Stimulated activated naive CD8-positive, alpha-beta T cell treated with anti-CD3 and anti-CD28 coated beads, Interleukin-15, amount 100 ng/mL, for 72 hours (primary cell): ENCODE data around the gene AGPAT4.

ENCODE experiments used
- ATAC-seq: fragments of 150-1000 bp; cut with Tn5 transposase; 2 replicates; pipeline ENCODE4 v1.10.0; 2021; ENCODE audit warnings: mild to moderate bottlenecking, moderate library complexity
- DNase-seq, 2 donors: peaks; one replicate each; pipeline ENCODE4 v3.0.0; 2021 to 2022
- H3K27ac Mint-ChIP-seq, 2 donors: one replicate each; pipeline ENCODE4 v1.8.0; 2022; ENCODE audit warnings: mild to moderate bottlenecking in 2 of 2, mixed read lengths in 2 of 2, moderate library complexity in 2 of 2
- H3K27me3 Mint-ChIP-seq: one replicate; pipeline ENCODE4 v1.8.0; 2022; ENCODE audit warnings: mixed read lengths
- H3K4me1 Mint-ChIP-seq: one replicate; pipeline ENCODE4 v1.8.0; 2022; ENCODE audit warnings: mild to moderate bottlenecking, mixed read lengths
- H3K4me3 Mint-ChIP-seq, 2 donors: one replicate each; pipeline ENCODE4 v1.8.0; 2022; ENCODE audit warnings: mild to moderate bottlenecking in 2 of 2, mixed read lengths in 2 of 2, moderate library complexity in 1 of 2
- H3K9me3 Mint-ChIP-seq, 2 donors: one replicate each; pipeline ENCODE4 v1.8.0; 2022; ENCODE audit warnings: mixed read lengths in 2 of 2

The AGPAT4 gene

GRCh38 chr6:161163466-161164181 is 110.2 kb downstream of the AGPAT4 start:
- no peak for DNase-seq
- Mint-ChIP-seq H3K4me1 (no peaks in the 10 kb centered on the region), H3K27me3 (no peaks in the 10 kb centered on the region), H3K9me3 (no peaks in the 10 kb centered on the region), H3K27ac (no peak overlapping the region), H3K4me3 (no peak overlapping the region)
- no peak for ATAC-seq

GRCh38 chr6:161162722-161163121 is 111.1 kb downstream of the AGPAT4 start:
- no peaks in the 10 kb centered on the region for H3K4me1 Mint-ChIP-seq
- no peak overlapping the region for H3K27ac Mint-ChIP-seq
- no peak for DNase-seq
- ATAC-seq = no peak
- H3K27me3 Mint-ChIP-seq = no peaks in the 10 kb centered on the region
- no peak overlapping the region for H3K4me3 Mint-ChIP-seq
- peaks cover 0 to 4% of the 10 kb centered on the region in 2 donors for H3K9me3 Mint-ChIP-seq

DNA sequence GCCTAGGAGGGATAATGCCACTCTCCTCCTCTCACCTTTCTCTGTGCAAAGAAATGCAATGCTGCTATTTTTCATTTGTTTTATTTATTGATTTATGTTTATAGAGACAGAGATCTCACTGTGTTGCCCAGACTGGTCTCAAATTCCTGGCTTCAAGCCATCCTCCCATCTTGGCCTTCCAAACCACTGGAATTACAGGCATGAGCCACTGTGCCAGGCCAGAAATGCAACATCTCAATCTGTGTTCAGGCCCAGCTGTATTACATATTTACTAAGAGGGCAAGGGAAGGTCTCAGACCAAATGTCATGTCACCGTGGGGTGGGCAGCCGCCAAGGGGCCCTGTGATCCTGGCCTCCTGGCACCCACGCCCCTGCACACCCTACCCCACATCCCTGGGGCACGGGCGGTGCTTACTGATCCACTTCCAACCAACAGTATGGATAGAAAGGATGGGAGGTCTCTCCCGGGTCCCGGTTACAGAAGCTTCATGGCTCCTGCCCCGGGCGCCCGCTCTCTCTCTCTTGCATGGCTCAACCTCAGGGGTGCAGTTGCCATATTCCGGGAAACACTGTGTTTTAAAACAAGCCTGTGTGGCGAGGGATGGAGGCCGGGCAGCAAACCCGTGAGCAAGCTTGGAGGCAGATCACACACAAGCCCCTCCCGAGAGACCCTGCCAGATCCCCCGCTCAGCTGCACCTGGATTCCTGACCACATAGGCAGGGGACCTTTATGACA is 111.8 kb downstream of the AGPAT4 start:
- DNase-seq (no peak), ATAC-seq (peak; percentile 33)
- Mint-ChIP-seq H3K4me1 (no peaks in the 10 kb centered on the region), H3K4me3 (no peak overlapping the region), H3K27me3 (no peaks in the 10 kb centered on the region), H3K27ac (peak overlapping the region in 1 of 2 donors; percentile 50), H3K9me3 (peaks cover 0 to 5% of the 10 kb centered on the region in 2 donors)

DNA sequence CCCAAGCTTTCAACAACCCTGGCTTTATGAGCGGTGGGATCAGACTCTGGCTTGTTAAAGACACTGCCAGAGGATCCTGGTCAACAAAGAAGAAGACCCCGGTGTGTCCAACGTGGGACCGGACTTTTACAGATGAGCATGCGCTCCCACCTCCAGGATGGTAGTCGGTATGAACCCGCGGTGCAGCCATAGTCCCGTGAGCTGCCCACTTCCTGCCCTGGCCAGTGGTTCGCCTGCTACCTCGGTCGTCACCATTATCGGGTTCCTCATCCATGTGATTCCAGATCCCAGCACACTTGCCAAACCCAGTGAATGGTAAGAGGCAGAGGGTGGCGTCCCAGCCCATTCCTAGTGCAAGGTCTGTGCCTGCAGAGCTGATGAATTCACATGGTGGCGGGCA is 112.7 kb downstream of the AGPAT4 start:
- Mint-ChIP-seq H3K9me3 (peaks cover 0 to 5% of the 10 kb centered on the region in 2 donors), H3K27me3 (no peaks in the 10 kb centered on the region), H3K27ac (no peak overlapping the region), H3K4me3 (no peak overlapping the region), H3K4me1 (no peaks in the 10 kb centered on the region)
- ATAC-seq = no peak
- no peak for DNase-seq

DNA sequence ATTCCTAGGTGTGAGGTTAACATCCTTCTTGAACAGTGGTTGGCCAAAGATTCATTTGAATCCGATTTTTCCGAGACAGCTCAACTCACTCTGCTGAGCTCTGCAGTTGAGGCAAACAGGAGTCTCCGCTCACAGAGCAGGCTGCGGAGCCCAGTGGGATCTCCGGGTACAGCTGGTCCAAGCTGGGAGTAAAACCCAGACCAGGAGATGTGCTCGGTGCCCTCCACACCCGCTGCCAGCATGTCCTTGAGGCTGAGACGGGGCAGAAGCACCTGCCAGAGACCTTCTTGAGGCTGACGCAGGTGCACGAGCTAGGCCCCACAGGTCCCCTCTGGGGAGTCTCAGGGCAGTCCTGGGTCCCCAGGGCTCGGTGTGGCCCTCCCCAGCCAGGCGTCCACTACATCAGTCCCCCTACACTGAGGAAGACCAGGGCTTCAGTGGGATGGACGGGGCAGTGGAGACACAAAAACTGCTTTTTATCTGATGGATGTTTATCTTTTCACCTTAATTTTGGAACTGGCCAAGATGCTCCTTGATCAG is 119.0 kb downstream of the AGPAT4 start:
- no peaks in the 10 kb centered on the region for H3K27me3 Mint-ChIP-seq
- no peak for DNase-seq
- no peak overlapping the region for H3K4me3 Mint-ChIP-seq
- no peak for ATAC-seq
- H3K9me3 Mint-ChIP-seq = peaks cover 0 to 5% of the 10 kb centered on the region in 2 donors
- H3K4me1 Mint-ChIP-seq = no peaks in the 10 kb centered on the region
- no peak overlapping the region for H3K27ac Mint-ChIP-seq

DNA sequence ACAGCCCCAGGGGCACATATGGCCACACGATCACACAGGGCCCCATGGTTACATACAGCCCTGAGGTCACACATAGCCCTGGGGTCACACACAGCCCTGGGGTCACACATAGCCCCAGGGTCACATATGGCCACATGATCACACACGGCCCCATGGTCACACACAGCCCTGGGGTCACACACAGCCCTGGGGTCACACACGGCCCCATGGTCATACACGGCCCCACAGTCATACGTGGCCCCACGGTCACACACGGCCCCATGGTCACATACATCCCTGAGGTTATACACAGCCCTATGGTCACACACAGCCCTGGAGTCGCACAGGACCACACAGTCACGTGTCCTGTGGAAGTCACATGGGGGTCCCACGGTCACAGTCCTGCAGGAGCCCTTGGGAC is 120.1 kb downstream of the AGPAT4 start:
- DNase-seq (no peak), ATAC-seq (peak; percentile 61)
- Mint-ChIP-seq H3K4me3 (no peak overlapping the region), H3K4me1 (no peaks in the 10 kb centered on the region), H3K9me3 (peaks cover 0 to 5% of the 10 kb centered on the region in 2 donors), H3K27me3 (no peaks in the 10 kb centered on the region), H3K27ac (no peak overlapping the region)

GRCh38 chr6:161152907-161153662 is 120.8 kb downstream of the AGPAT4 start:
- Mint-ChIP-seq H3K27me3 (no peaks in the 10 kb centered on the region), H3K4me3 (no peak overlapping the region), H3K27ac (no peak overlapping the region), H3K9me3 (peaks cover 0 to 5% of the 10 kb centered on the region in 2 donors), H3K4me1 (no peaks in the 10 kb centered on the region)
- no peak for DNase-seq
- peak; percentile 53 for ATAC-seq

DNA sequence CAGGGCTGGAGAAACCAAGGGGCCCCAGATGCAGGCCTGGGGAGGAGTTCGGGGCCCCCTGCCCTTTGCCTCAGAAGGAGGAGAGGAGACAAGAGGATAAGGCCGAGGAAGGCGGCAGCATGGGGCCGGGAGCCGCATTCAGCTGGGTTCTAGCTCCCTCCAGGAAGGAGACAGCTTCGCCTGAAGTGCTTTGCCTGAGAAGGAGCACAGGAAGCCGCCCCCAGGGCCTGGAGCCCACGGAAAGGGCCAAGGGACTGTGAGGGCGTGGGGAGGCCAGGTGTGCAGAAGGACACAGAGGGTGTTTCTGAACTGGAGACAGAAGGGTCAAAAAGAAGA is 121.4 kb downstream of the AGPAT4 start:
- Mint-ChIP-seq H3K27me3 (no peaks in the 10 kb centered on the region), H3K9me3 (no peaks in the 10 kb centered on the region), H3K4me1 (no peaks in the 10 kb centered on the region), H3K4me3 (no peak overlapping the region), H3K27ac (no peak overlapping the region)
- no peak for DNase-seq
- ATAC-seq = no peak

- H3K9me3 Mint-ChIP-seq = no peaks in the 10 kb centered on the region
- ATAC-seq (peak; percentile 37), DNase-seq (no peak)
- peak overlapping the region in 1 of 2 donors; percentile 20 for H3K27ac Mint-ChIP-seq
- no peaks in the 10 kb centered on the region for H3K27me3 Mint-ChIP-seq
- H3K4me1 Mint-ChIP-seq = no peaks in the 10 kb centered on the region
- no peak overlapping the region for H3K4me3 Mint-ChIP-seq
Measured at GRCh38 chr6:161151660-161152526, 122.0 kb downstream of the AGPAT4 start.

- no peaks in the 10 kb centered on the region for H3K4me1 Mint-ChIP-seq
- DNase-seq = no peak
- no peaks in the 10 kb centered on the region for H3K27me3 Mint-ChIP-seq
- no peaks in the 10 kb centered on the region for H3K9me3 Mint-ChIP-seq
- no peak for ATAC-seq
- H3K27ac Mint-ChIP-seq = no peak overlapping the region
- no peak overlapping the region for H3K4me3 Mint-ChIP-seq
Measured at GRCh38 chr6:161151059-161151645, 122.7 kb downstream of the AGPAT4 start.

DNA sequence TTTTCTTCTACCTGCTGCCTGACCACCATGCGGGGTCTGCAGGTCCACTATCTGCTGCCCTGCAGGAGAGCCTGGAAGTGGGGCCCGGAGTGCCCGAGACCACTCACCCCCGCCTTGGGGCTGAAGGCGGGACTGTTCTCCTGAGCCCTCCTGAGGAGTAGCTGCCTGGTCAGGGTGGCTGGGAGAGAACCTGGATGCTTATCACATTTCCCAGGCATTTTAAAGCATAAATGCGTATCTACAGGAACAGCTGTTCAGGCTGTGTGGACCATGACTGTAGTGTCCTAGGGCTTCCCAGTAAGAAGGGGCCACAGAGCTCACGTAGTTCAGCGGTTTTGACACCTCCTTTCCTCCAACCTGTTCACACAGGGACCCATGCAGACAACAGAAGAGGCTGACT is 123.3 kb downstream of the AGPAT4 start:
- no peak for ATAC-seq
- H3K27ac Mint-ChIP-seq = no peak overlapping the region
- no peak overlapping the region for H3K4me3 Mint-ChIP-seq
- no peaks in the 10 kb centered on the region for H3K27me3 Mint-ChIP-seq
- no peaks in the 10 kb centered on the region for H3K9me3 Mint-ChIP-seq
- H3K4me1 Mint-ChIP-seq = no peaks in the 10 kb centered on the region
- no peak for DNase-seq

GRCh38 chr6:161150136-161150535 is 123.7 kb downstream of the AGPAT4 start:
- H3K27me3 Mint-ChIP-seq = no peaks in the 10 kb centered on the region
- no peaks in the 10 kb centered on the region for H3K9me3 Mint-ChIP-seq
- DNase-seq (no peak), ATAC-seq (no peak)
- peak overlapping the region in 1 of 2 donors; percentile 49 for H3K27ac Mint-ChIP-seq
- no peak overlapping the region for H3K4me3 Mint-ChIP-seq
- H3K4me1 Mint-ChIP-seq = no peaks in the 10 kb centered on the region

- ATAC-seq = no peak
- no peak for DNase-seq
- Mint-ChIP-seq H3K27me3 (no peaks in the 10 kb centered on the region), H3K4me1 (no peaks in the 10 kb centered on the region), H3K4me3 (no peak overlapping the region), H3K9me3 (no peaks in the 10 kb centered on the region), H3K27ac (no peak overlapping the region)
Measured at GRCh38 chr6:161143663-161144430, 130.0 kb downstream of the AGPAT4 start.

DNA sequence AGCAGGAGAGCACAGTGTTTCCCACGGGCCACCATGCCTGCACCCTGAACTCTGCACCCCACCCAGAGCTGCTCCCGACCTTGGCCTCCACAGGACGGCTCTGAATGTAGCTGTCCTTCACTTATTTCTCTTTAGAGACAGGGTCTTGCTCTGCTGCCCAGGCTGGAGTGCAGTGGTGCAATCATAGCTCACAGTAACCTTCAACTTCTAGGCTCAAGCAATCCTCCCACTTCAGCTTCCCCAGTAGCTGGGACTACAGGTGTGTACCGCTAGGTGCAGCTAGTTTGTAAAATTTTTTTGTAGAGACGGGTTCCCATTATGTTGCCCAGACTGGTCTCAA is 130.9 kb downstream of the AGPAT4 start:
- no peak for DNase-seq
- ATAC-seq = no peak
- H3K4me1 Mint-ChIP-seq = no peaks in the 10 kb centered on the region
- no peak overlapping the region for H3K4me3 Mint-ChIP-seq
- no peak overlapping the region for H3K27ac Mint-ChIP-seq
- H3K27me3 Mint-ChIP-seq = no peaks in the 10 kb centered on the region
- H3K9me3 Mint-ChIP-seq = no peaks in the 10 kb centered on the region
